Ishikawa (cell line): ENCODE results near the gene CBR3.

Experiments
- EP300 ChIP-seq: IDR thresholded peaks from 2 replicates; pipeline ENCODE4 v1.6.1; 2012; ENCODE audit warnings: borderline replicate concordance
- RAD21 ChIP-seq: IDR thresholded peaks from 2 replicates; pipeline ENCODE4 v1.6.1; 2012; ENCODE audit warnings: low read depth
- YY1 ChIP-seq: IDR thresholded peaks from 2 replicates; pipeline ENCODE4 v1.6.1; 2012; ENCODE audit warnings: low read depth
- TF ChIP-seq, protein P1 (sequence below): IDR thresholded peaks from 2 replicates; pipeline ENCODE4 v1.6.1; 2012; ENCODE audit warnings: low read depth, mild to moderate bottlenecking
- TF ChIP-seq, protein P2 (sequence below): IDR thresholded peaks from 2 replicates; pipeline ENCODE4 v1.6.1; 2012

DNA sequence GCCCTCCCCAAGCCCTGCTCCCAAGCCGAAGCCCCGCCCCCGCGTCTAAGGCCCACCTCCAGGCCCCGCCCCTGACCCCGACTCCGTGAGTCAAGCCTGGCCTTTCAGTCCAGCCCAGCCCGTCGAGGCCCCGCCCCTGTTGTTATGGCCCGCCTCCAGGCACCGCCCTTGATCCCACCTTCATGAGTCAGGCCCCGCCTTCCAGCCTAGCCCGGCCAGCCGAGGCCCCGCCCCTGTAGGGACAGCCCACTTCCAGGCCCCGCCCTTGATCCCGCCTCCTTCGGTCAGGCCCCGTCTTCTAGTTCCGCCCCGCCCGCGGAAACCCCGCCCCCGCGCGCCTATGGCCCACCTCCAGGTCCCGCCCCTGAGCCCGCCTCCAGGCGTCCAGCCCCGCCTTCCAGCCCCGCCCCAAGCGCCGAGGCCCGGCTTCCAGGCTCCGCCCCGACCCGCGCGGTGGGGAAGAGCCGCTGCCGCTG lies 21.5 kb downstream of the CBR3 start:
- TF ChIP-seq EP300 (no peak), RAD21 (no peak), YY1 (no peak)
- TF ChIP-seq, protein P1, sequence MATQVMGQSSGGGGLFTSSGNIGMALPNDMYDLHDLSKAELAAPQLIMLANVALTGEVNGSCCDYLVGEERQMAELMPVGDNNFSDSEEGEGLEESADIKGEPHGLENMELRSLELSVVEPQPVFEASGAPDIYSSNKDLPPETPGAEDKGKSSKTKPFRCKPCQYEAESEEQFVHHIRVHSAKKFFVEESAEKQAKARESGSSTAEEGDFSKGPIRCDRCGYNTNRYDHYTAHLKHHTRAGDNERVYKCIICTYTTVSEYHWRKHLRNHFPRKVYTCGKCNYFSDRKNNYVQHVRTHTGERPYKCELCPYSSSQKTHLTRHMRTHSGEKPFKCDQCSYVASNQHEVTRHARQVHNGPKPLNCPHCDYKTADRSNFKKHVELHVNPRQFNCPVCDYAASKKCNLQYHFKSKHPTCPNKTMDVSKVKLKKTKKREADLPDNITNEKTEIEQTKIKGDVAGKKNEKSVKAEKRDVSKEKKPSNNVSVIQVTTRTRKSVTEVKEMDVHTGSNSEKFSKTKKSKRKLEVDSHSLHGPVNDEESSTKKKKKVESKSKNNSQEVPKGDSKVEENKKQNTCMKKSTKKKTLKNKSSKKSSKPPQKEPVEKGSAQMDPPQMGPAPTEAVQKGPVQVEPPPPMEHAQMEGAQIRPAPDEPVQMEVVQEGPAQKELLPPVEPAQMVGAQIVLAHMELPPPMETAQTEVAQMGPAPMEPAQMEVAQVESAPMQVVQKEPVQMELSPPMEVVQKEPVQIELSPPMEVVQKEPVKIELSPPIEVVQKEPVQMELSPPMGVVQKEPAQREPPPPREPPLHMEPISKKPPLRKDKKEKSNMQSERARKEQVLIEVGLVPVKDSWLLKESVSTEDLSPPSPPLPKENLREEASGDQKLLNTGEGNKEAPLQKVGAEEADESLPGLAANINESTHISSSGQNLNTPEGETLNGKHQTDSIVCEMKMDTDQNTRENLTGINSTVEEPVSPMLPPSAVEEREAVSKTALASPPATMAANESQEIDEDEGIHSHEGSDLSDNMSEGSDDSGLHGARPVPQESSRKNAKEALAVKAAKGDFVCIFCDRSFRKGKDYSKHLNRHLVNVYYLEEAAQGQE: no peak
- TF ChIP-seq, protein P2, sequence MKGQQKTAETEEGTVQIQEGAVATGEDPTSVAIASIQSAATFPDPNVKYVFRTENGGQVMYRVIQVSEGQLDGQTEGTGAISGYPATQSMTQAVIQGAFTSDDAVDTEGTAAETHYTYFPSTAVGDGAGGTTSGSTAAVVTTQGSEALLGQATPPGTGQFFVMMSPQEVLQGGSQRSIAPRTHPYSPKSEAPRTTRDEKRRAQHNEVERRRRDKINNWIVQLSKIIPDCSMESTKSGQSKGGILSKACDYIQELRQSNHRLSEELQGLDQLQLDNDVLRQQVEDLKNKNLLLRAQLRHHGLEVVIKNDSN: no peak
